T-helper 2 cell treated with Interferon-gamma antibody and Interleukin-4, amounts not matched to agents 5 μg/mL and 100 μg/mL, for 36 hours (primary cell): ENCODE measurements around the gene TRIM45.
"Not testable (repeated sequence)": the region's sequence is repeated elsewhere in the genome, so short reads cannot be mapped to it uniquely, and the experiment has no call there.

ENCODE experiments used
- DNase-seq: peaks from one replicate; pipeline ENCODE4 v3.0.0; 2021; ENCODE audit warnings: low spot score
- H3K27ac Mint-ChIP-seq: one replicate; pipeline ENCODE4 v1.8.0; 2021; ENCODE audit warnings: mild to moderate bottlenecking, mixed read lengths
- H3K27me3 Mint-ChIP-seq: one replicate; pipeline ENCODE4 v1.8.0; 2021; ENCODE audit warnings: low read depth, mixed read lengths
- H3K36me3 Mint-ChIP-seq: one replicate; pipeline ENCODE4 v1.8.0; 2021; ENCODE audit warnings: low read depth, mixed read lengths
- H3K4me1 Mint-ChIP-seq: one replicate; pipeline ENCODE4 v1.8.0; 2021; ENCODE audit warnings: low read depth, mixed read lengths
- H3K4me3 Mint-ChIP-seq: one replicate; pipeline ENCODE4 v1.8.0; 2022; ENCODE audit warnings: mild to moderate bottlenecking, moderate library complexity, mixed read lengths
- H3K9me3 Mint-ChIP-seq: one replicate; pipeline ENCODE4 v1.8.0; 2021; ENCODE audit warnings: mixed read lengths

The TRIM45 gene, protein sequence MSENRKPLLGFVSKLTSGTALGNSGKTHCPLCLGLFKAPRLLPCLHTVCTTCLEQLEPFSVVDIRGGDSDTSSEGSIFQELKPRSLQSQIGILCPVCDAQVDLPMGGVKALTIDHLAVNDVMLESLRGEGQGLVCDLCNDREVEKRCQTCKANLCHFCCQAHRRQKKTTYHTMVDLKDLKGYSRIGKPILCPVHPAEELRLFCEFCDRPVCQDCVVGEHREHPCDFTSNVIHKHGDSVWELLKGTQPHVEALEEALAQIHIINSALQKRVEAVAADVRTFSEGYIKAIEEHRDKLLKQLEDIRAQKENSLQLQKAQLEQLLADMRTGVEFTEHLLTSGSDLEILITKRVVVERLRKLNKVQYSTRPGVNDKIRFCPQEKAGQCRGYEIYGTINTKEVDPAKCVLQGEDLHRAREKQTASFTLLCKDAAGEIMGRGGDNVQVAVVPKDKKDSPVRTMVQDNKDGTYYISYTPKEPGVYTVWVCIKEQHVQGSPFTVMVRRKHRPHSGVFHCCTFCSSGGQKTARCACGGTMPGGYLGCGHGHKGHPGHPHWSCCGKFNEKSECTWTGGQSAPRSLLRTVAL

DNA sequence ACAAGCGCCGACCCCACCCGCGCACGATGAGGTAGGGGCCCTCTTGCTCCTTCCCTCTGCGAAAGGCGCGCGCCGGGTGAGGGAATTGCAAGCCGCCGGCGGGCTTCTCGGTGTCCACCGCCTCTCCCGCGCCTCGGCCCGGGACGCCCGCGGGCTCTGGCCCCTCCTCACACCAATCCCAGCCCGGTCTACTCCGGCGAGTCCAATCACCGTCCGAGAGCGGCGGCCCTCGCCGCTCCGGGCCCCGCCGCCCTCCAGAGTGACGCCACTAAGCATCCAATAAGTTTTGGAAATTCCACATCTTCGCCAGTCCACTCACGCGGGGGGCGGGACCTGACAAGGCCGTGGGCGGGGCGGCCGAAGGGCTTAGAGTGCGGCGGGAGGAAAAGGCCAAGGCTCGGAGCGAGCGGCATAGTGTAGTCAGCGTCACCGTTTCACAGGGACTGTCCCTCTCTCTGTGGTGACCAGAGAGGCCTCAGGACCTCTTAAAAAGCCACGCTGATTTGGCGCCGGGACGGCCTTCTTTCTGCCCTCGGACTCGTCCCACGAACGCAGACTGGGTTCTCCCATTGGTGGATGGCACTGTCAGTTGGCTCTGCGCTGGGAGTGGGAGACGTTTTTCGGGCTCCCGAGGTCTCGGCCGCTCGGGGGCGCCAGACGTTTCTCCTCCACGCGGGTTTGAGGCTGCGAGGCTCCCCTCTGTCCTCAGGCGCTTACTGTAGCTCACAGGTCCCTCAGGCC is at the start of gene TRIM45:
Gene TRIM45, minus strand, starts transcription at position 161 of the 741 bp plus-strand sequence. CDS start 548 bp downstream, outside the sequence.
- Mint-ChIP-seq H3K4me3 (peak within 1 kb of the TSS; percentile 80), H3K36me3 (no peaks in the 10 kb centered on the region), H3K9me3 (no peaks in the 10 kb centered on the region), H3K27me3 (peaks cover 12% of the 10 kb centered on the region), H3K4me1 (peaks cover 4% of the 10 kb centered on the region), H3K27ac (peak within 1 kb of the TSS; percentile 12)
- DNase-seq: peak; percentile 85

DNA sequence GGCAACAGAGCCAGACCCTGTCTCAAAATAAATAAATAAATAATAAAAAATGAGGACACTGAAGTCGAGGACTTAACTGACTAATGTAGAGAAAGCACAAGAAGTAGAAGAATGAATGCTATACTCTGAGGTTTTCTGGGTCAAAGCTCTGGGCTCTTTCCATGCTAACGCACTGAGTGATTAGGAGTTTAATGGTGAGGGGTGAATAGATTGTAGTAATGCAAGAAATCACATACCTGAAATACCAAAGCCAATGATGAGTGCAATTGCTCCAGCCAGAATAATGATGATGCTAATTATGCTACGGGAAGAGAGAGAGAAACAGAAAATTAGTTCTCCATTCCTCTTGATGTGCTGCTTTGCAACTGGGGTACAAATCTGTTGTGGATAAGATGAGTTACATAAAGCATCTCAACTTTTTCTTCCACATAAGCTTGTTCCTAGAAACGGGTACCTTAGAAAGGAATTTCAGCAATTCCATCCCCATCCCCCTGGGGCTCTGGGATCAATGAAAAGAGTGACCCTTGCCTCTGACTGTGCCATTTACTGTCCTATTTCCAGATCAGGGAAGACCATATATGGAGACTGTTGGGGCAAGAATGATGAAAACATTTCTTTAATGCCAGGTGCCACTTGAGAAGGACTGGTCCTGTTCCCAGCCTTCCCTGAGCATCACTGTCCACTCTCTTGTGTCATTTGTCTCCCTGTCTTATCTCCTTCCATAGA is 48.5 kb upstream of the TRIM45 start:
- H3K27me3 Mint-ChIP-seq: peaks cover 8% of the 10 kb centered on the region
- no peaks in the 10 kb centered on the region for H3K36me3 Mint-ChIP-seq

DNA sequence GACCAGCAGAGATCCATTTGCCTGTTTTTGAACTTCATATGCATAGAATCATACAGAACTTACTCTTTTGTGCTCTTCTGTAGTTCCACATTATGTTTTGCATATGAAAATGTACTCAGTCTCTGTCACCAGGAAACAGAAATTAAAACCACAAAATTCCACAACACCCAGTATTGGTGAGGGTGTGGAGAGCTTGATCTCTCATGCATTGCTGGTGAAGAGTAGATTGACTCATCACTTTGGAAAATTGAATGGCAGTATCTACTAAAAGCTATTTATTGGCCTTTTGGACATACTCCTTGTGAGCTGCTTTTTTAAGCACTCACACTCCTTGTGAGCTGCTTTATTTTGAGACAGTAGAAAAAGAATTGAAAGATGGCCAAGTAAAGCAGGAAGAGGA is 45.9 kb upstream of the TRIM45 start:
- H3K27ac Mint-ChIP-seq: no peak overlapping the region

More for the DNA sequence above, 48.5 kb upstream of the TRIM45 start:
- no peaks in the 10 kb centered on the region for H3K4me1 Mint-ChIP-seq
- H3K9me3 Mint-ChIP-seq: no peaks in the 10 kb centered on the region
- DNase-seq: no peak
- H3K4me3 Mint-ChIP-seq: no peak overlapping the region
- no peak overlapping the region for H3K27ac Mint-ChIP-seq

DNA sequence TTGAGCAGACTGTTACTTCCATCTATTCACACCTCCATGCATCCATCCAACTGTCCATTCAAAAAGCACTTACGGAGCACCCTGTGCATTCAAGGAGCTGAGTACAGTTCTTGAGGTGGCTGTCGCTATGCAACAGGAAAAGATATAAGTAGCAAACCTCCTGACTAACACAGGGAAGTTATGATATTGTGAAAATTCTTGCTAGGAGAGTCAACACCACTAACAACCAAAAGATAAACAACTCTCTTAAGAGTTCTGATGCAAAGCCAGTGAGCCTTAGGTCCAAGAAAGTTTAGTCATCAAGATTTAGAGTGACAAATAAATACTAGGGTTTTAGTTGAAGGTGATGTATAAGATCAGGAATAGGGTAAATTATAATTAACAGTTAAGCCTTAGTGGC is 44.5 kb upstream of the TRIM45 start:
- Mint-ChIP-seq H3K27ac (no peak overlapping the region), H3K4me3 (no peak overlapping the region), H3K9me3 (no peaks in the 10 kb centered on the region), H3K27me3 (peaks cover 12% of the 10 kb centered on the region), H3K4me1 (no peaks in the 10 kb centered on the region), H3K36me3 (no peaks in the 10 kb centered on the region)
- DNase-seq: no peak

More for the DNA sequence above, 45.9 kb upstream of the TRIM45 start:
- DNase-seq: no peak
- Mint-ChIP-seq H3K36me3 (no peaks in the 10 kb centered on the region), H3K27me3 (peaks cover 9% of the 10 kb centered on the region), H3K4me1 (no peaks in the 10 kb centered on the region), H3K9me3 (no peaks in the 10 kb centered on the region), H3K4me3 (no peak overlapping the region)

DNA sequence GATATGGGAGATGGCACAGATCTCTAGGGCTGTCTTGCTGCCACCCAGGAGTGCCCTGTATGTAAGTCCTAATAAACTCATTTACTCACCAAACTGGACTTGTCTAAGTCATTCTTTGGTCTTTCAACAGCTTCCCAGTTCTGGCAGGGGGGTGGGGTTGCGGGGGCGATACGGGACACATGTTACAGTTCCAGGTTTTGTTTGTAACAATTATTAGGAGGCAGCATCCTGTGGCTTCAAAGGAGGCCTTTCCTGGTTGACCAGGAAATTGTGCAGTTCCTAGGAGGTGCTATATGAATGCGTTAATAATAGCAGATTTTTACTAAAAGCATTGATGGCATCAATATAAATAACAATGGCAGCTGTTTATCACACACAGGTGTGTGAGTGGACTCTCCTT is 42.7 kb upstream of the TRIM45 start:
- Mint-ChIP-seq H3K36me3 (no peaks in the 10 kb centered on the region), H3K4me1 (no peaks in the 10 kb centered on the region), H3K27me3 (peaks cover 15% of the 10 kb centered on the region), H3K9me3 (no peaks in the 10 kb centered on the region), H3K4me3 (no peak overlapping the region), H3K27ac (no peak overlapping the region)
- DNase-seq: no peak

DNA sequence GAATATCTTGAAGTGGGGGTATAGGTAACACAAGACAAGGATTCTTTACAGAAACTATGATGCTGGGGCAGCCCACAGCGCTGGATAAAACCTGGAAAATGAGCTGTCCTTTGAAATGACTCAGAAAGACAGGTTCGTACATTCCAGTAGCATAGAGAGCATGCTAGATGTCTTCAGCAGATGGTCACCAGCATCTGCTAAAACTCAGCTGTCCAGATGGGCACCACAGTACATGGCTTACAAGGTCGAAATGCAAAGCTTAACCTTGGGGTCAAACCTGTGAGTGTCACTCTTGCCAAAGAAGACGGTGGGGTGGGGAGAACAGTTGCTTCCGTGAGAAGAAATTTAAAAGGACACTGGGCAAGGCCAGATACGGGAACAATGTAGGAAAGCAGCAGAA is 41.3 kb upstream of the TRIM45 start:
- Mint-ChIP-seq H3K4me1 (no peaks in the 10 kb centered on the region), H3K9me3 (no peaks in the 10 kb centered on the region), H3K27ac (no peak overlapping the region), H3K4me3 (no peak overlapping the region), H3K36me3 (no peaks in the 10 kb centered on the region), H3K27me3 (peaks cover 13% of the 10 kb centered on the region)
- no peak for DNase-seq

DNA sequence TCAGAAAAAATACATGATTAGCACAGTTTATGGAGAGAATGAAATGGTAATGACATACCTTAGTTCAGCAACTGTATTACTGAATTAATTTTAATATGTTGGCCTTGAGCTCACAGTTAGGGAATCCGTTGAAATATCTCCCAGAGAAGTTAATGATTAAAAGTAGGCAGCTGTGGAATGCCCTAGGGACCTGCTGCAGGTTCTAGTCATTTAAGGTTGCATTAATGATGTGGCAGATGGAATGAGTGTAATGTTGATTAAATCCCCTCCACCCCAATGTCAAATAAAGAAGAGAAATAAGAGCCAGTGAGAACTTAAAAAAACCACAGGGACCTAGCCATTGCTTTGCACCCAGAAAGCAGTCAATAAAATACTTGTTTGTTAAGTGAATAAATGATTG is 40.3 kb upstream of the TRIM45 start:
- Mint-ChIP-seq H3K9me3 (no peaks in the 10 kb centered on the region), H3K27ac (no peak overlapping the region), H3K27me3 (peaks cover 7% of the 10 kb centered on the region)

DNA sequence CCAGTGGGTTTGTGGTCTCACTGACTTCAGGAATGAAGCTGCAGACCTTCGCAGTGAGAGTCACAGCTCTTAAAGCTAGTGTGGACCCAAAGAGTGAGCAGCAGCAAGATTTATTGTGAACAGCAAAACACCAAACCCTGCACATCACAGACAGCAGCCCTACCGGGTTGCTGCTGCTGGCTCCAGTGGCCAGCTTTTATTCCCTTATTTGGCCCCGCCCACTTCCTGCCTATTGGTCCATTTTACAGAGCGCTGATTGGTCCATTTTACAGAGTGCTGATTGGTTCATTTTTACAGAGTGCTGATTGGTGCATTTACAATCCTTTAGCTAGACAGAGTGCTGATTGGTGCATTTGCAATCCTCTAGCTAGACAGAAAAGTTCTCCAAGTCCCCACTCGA is 29.8 kb upstream of the TRIM45 start:
- peaks cover 14% of the 10 kb centered on the region for H3K27me3 Mint-ChIP-seq
- not testable (repeated sequence) for H3K27ac Mint-ChIP-seq, DNase-seq, H3K9me3 Mint-ChIP-seq, H3K4me1 Mint-ChIP-seq, H3K4me3 Mint-ChIP-seq, H3K36me3 Mint-ChIP-seq

More for the DNA sequence above, 40.3 kb upstream of the TRIM45 start:
- no peak for DNase-seq
- no peak overlapping the region for H3K4me3 Mint-ChIP-seq
- H3K4me1 Mint-ChIP-seq: no peaks in the 10 kb centered on the region
- no peaks in the 10 kb centered on the region for H3K36me3 Mint-ChIP-seq

DNA sequence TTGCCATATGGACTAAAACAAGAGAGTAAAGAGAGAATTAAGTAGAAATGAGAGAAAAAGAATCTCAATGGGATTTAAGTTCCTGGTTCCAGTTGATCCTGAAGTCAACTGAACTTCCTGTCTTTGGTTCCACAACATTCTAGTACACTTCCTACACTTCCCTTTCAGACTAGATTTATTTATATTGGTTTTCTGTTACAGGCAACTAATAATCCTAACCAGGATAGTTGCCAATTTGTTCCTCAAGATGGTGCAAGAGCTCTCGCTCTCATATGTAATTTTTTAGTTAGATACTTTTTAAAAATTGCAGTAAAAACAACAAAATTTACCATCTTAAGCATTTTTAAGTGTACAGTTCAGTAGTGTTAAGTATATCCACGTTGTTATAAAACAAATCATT is 28.8 kb upstream of the TRIM45 start:
- Mint-ChIP-seq H3K36me3 (no peaks in the 10 kb centered on the region), H3K27ac (no peak overlapping the region)

DNA sequence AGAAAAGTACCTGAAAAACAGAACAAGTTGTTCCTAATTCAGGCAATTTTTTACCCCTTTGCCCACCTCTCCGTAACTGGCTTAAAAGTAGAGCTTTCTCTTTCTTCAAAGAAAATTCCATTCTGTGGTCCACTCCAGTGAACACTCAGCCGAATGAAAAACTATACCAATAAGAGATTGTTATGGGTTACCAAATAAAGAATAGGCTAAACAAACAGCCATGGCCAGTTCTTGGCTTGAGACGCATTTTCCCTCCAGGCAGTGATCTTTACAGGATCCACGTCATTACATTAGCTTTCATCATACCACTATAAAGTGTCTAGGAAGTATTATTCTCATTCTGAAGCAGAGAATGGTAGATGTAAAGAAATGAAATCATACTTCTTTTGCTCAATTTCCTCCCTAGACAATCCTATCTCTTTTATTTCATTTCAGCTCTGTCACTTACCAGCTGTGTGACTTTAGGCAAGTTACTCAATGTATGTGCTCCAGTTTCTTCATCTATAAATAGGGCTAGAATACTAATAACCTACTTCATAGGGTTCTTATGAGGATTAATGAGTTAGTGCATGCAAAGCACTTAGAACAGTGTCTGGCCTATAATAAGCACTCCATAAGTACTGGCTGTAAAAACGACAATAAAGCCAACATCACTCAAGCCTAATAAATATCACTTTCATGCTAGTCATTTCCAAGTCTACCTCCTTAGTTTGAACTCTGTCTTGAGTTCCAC is 26.5 kb upstream of the TRIM45 start:
- H3K27ac Mint-ChIP-seq: no peak overlapping the region
- peaks cover 12% of the 10 kb centered on the region for H3K27me3 Mint-ChIP-seq
- H3K4me1 Mint-ChIP-seq: no peaks in the 10 kb centered on the region
- no peak for DNase-seq
- no peak overlapping the region for H3K4me3 Mint-ChIP-seq
- no peaks in the 10 kb centered on the region for H3K36me3 Mint-ChIP-seq
- H3K9me3 Mint-ChIP-seq: peaks cover 5% of the 10 kb centered on the region

More for the DNA sequence above, 28.8 kb upstream of the TRIM45 start:
- no peaks in the 10 kb centered on the region for H3K4me1 Mint-ChIP-seq
- no peak overlapping the region for H3K4me3 Mint-ChIP-seq
- no peak for DNase-seq
- peaks cover 16% of the 10 kb centered on the region for H3K27me3 Mint-ChIP-seq
- peaks cover 5% of the 10 kb centered on the region for H3K9me3 Mint-ChIP-seq

DNA sequence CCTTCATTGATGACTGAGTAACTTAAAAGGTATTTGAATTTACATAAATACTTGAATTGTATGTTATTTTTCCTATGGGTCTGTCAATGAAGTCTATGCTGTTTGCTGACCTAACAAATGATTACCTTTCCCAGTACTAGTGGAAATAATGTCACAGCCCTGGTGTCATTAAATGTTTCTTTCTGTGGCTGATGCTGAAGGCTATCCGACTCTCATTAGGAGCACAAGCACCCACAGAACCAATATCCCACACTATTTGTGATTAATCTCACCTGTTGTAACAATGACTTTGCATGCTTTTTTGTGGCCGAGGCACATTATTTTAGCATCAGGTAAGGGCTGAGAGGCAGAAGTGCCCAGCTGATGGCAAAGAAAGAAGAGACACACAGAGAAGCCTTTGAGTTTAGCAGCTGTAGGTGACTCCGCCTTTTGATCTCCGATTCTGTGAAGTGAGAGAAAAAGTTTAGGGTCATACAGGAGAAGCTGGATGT is 25.8 kb upstream of the TRIM45 start:
- Mint-ChIP-seq H3K27ac (no peak overlapping the region), H3K4me3 (no peak overlapping the region), H3K4me1 (no peaks in the 10 kb centered on the region), H3K9me3 (peaks cover 5% of the 10 kb centered on the region), H3K27me3 (peaks cover 12% of the 10 kb centered on the region), H3K36me3 (no peaks in the 10 kb centered on the region)
- DNase-seq: no peak

DNA sequence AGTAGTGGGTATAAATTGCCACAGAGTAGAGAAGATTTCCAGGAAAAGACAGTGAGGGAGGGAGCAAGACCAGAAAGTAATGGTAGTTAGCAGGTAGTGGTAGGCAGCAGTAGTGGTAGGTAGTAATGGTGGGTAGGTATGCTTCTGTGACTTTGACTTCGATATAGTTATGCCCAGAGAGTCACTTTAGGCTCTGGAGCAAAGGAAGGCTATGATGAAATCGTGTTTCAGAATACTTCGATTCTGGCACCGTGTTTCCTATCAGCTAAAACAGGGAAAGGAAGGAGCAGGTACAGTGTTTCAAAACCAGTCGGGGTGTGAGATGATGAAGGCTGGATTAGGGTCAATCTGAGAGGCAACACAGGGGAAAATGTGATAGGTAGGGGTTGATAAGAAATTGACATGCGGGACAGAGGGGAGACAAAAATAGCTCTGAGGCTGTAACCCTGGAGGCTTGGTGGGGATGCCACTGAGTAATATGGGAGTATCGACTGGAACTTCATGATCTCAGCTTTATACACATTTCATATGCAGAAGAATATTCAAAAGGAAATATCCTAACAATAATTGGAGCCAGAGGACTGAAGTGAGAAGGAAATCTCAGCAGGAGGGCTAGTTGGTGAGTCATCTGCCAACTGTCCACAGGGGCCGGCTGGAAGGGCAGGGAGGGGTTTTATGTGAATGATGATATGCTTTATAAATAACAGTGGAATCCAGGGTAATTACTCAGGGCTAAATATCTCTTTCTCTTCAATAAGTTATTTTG is 25.2 kb upstream of the TRIM45 start:
- no peaks in the 10 kb centered on the region for H3K4me1 Mint-ChIP-seq
- no peaks in the 10 kb centered on the region for H3K36me3 Mint-ChIP-seq
- no peak overlapping the region for H3K4me3 Mint-ChIP-seq
- DNase-seq: no peak
- no peak overlapping the region for H3K27ac Mint-ChIP-seq
- H3K27me3 Mint-ChIP-seq: peaks cover 12% of the 10 kb centered on the region
- H3K9me3 Mint-ChIP-seq: peaks cover 4% of the 10 kb centered on the region
